ENCODE measurements around the gene CD46.

CD46 gene

DNA sequence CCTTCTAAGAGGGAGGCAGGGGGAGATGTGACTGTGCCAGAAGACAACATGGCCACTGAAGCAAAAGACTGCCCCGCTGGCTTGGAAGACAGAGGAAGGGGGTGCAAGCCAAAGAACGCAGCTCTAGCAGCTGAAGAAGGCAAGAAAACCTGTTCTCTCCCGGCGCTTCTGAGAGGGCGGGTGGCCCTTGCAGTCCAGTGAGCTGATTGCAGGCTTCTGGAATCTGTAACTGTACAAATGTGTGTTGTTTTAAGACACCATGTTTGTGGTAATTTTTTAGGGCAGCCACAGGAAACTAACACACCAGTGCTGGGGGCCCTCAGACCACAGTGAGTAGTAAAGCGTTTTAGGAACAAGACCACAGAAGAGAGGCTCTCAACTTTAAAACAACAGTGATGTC lies 47.0 kb downstream of the CD46 start:
- no peak for DNase-seq (ENCODE audit: low spot score)

DNA sequence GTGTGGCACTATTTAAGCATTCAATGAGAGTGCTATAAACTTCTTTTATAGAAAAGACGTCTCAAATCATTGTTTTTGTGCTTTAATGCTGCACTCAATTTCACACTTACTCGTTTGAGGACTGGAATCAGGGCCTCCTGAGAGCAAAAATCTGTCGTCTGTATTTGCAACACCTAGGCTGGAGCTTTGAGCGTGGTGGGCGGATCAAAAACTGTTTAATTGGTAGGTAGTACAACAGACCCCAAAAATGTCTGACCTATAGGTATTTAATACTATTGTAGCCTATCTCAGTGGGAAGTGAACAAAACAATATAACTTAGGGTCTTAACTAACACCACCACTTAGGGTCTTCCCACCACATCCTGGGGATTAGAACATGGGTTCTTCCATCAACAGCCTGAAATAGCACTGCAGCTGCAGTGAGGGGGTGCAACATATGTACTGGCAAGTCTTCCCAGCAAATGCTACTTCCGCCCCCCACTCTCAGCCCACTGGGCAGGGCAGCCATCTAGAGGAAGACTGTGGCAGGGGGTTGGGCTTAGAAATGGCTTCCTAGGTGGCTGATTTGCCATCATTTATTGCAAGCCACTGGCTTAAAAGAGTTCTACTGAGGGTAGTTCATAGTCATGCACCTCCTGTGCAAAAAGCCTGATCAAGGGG lies 48.3 kb downstream of the CD46 start:
- DNase-seq (ENCODE audit: low spot score): no peak

DNA sequence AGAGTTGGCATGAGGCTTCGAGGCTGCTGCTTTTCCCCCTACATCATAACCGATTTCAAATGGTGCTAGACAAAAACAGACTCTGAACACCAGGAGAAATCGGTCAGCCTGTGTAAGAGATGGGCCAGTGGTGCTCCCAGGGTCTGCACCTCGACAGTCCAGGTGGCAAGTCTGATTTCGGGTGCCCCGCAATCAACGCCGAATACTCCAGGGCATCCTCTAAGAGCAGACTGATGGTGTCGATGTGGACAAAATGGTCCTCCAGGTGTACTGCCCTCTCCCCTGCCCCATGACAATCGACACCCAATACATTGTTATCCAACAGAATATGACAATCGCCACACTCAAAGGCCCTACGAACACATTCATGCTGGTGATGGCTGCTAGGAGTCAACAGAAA lies 50.0 kb downstream of the CD46 start:
- DNase-seq (ENCODE audit: low spot score): no peak

DNA sequence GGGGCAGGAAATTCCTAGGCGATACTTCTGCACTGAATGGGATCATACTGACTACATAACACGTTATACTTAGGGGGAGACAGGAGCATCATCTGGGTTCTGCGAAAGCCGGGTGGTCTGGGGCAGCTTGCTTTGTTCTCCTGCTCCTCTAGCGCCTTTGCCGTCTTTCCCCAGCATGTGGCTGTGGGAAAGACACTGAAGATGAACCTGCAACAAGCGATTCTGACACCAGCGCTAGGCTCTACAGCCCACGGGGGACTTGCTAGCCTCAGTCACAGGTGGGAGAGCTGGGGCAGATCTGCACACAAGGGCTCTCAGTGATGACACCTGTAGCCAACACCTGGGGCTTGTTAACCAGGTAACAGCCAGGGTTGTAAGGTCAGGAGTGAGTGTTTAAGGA lies 51.8 kb downstream of the CD46 start:
- DNase-seq (ENCODE audit: low spot score): no peak

DNA sequence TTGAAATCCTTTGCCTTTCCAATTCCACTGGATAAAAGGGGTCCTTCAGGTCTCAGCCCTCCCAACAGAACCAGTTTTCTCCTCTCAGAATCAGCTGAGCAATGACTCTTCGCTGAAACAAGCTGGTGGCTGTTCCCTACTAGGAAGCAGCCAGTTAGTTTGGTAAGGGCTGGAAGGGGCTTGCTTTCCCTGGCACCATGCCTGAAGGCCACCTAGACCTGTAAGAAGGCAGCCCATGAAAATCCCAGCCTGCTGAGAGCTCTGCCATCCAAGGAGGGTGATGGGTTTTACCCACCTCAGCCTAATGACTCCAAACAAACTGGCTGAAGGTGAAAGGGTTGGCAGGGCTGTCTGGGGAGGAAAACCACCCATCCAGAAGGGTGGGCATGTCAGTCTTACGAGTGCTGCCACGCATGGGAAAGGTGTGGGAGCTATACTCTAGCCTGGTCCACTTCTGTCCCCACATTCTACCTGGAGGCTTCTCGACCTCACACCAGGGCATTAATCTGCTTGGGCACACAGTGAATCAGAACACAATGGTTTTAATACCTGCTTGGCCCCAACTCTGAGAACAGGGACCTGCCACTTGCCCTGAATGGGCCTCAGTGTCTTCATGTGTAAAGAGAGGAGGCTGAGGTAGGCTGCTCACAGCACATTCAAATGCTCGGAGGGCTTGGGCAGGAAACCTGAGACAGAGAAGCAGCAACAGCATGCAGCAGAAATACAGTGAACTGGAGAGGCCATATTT lies 53.0 kb downstream of the CD46 start:
- no peak for DNase-seq (ENCODE audit: low spot score)

DNA sequence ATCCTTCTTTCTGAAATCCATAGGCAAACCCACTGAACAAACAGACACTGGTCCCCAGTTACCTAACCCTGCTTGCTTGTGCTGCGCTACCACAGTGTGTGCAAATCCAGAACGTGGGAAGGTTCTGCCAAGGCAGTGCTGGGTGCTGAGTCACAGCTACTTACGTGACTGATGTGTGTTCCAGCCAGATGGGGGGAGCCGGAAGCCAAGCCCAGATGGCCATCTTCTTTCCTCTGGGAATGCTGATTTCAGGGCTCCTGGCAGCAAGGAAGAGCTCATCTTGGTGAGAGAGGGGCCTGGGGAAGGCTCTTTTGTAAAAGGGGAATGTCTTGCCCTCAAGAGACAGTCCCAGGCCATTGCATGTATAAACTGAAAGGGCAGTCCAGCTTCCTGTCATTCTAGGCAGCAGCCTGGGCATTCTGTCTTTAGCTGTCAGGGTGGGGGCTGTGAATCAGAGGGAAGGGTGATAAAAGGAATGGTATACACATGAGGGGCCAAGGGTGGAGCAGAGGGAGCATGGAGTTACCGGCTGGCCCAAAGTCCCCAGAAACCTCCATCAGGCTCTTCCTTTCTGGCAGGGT lies 54.1 kb downstream of the CD46 start:
- DNase-seq (ENCODE audit: low spot score): peak; percentile 94

DNA sequence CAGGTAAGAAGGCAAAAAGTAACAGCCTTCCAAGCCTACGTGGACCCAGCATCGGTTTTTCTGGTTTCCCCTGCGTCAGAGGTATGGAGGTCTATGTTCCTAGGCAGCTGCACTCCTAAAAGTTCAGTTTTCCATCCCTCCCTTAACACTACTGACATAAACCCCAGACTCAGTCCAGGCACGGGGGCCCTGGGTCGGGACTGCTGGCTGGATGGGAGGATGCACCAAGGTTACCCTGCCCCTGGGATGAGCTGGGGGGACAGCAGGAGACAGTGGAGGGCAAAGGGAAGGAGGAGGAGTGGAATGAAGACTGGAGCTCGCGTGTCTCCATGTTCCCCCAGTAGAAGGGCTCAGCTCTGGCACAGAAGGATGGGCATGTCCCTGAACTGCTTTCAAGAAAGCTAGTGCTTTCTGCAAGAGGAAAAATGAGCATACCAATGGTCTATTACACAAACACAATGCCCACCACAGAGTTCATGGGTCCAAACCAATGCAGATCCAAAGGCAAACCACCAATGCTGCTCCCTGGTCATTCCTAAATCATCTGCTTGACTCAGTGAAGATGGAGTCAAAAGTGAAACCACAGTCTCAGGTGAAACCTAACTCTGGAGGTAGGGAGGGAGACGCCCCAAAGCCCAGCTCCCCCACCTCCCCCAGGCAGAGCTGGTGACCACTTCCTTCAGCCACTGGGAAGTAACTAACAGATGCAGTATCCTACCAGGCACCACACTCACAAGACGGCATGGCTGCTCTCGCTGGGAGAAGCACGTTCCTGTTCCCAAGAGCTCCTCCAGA lies 54.9 kb downstream of the CD46 start:
- no peak for DNase-seq (ENCODE audit: low spot score)

DNA sequence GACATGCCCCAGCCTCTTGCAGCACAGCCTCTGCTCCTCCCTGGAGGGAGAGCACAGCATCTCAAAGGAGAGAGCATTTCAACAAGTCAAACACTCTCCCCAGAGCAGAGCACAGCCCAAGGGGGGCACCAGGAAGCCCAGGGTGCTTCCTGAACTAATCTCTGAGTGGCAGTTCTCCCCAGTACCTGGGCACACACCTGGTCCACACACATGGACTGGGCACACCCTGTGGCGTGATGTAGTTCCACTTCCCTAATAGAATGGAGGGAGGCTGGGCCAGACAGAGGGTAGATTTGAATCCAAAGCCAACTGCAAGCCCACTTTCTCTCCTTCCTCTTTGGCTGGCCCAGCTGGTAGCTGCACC lies 55.5 kb downstream of the CD46 start:
- no peak for DNase-seq (ENCODE audit: low spot score)

DNA sequence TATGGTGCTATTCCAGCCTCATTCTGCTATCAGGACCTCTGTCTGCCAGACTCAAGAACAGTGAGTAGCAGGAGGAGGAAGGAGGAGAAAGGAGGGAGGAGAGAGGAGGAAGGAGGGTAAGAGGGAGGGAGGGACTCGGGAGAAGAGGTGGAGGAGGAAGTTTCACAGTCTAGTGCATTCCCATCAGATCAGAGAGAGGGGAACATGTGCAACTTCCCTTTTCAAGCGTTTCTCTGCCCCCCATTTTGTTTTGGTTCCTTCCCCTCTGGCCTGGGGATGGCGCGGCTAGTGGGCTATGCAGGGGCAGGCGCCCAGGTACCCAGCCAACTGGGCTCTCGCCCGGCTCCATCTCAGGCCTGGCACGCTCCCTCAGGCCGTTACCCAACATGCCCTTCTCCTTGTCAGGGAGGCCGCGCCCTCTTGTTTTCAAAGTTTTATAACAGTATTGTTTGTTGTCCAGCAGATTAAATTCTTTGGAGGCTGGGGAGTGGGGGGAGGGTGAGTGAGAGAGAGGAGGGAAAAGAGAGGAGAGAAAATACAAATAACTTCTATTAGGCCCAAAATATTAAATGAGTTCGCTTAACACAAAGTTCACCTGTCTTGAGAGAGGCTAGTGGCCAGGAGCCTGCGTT lies 56.0 kb downstream of the CD46 start:
- DNase-seq (ENCODE audit: low spot score): no peak

DNA sequence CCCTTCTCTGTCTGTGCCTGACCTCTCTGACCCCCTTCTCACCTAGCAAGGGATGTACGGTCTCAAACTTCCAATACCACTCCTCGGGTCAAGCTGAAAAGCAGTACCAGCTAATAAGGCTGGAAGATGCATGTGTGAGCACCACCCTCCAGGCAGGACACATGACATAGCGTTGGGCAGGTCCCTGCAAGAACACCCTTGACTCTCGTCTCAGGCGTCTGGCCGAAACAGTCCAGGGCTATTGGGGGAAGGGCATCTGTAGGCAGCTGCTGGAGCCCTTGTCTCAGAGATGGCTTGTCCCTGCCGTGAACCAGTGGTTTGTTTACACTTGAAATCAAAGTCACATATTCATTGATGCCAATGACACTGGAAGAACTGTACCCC lies 56.5 kb downstream of the CD46 start:
- no peak for DNase-seq (ENCODE audit: low spot score)

DNA sequence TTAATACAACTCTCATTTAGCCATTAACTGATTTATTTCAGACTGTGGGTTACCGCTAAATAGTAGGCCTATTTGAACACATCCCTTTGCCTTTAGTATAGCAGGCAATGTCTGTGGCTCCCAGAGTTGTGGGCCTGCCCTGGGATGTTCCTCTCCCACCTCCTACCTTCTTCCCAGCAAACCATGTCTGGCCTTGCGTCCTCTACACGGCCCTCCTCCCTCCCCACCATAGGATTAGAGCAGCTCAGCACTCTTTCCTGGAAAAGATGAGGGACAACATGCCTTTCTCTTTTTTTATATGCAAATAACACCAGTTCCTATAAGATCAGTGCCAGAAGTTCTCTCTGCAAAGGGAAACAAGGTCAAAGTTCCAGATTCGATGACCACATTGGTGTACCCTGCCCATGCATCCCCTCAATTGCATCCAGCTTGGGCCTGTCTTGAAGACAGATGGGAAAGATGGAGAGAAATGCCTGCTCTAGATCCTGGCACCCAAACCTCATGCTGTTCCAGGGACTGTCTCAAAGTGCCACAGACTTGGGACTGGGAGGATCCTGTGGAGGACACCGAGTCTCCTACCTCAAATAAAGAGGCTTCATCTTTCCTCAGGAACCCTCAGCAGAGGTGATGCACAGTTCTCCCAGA lies 57.2 kb downstream of the CD46 start:
- DNase-seq (ENCODE audit: low spot score): no peak

DNA sequence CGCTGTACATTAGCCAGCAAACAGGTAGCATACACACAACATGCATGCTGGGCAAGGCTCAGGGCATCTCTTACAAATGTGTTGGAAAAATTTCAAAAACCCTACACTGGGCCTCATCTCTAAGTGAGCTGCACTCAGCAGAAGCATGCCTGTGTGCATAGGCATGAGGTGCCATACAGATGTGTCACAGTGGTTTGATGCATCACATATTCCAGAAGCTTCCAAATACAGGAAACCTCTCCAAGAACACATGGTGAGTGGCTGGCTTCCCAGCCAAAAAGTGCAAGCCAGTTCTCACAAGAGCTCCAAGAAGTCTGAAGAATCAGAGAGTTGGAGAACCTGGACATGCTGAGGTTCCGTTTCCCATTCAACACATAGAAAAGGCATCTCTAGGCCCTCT lies 58.3 kb downstream of the CD46 start:
- peak; percentile 84 for DNase-seq (ENCODE audit: low spot score)

DNA sequence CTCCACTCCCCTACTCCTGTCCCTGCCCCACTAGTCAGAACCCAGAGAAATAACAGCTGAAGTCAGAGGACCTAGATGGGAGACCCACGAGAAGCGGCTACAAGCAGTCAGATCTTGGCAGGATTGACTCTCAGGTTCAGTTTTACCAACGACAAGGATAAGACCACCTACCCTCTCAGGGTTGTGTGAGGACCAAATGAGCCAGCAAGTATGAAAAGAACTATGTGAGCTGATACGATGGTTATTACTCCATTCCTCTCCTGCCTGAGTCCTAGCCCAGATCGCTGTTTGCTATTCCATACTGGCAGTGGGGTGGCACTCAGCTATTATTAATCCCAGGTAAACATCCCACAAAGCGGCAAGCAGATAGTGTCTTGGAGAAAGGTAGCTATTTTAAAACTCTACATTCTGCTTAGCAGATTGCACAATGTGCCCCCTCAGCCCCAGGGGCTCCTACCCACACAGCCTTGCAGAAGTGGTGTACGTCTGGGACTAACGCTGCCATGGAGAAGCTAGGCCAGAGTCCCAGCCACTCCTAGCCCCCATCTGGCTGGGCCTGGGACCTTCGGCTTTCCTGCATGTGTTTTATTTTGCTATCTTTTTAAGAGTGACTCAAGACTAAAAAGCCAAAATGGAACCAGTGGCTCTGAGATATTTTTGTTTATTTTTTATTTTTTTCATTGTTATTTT lies 58.9 kb downstream of the CD46 start:
- no peak for DNase-seq (ENCODE audit: low spot score)

DNA sequence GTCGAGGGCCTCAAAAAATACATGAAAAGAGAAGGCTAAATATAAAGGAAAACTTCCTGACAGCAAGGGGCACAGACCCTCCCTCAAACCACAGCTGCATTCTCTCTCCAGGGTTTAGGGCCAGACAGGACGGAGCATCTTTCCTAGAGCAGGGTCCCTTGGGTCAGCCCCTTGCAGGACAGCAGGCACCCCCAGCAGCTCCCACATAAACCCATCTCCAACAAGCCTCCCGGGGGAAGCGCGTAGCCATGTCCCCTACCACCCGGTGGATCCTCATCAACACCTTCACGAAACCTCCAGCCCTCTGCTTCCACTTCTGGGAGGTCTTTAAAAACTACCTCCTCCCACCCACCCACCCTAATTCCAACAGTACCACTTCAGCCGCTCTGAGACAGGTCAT lies 59.5 kb downstream of the CD46 start:
- no peak for DNase-seq (ENCODE audit: low spot score)

DNA sequence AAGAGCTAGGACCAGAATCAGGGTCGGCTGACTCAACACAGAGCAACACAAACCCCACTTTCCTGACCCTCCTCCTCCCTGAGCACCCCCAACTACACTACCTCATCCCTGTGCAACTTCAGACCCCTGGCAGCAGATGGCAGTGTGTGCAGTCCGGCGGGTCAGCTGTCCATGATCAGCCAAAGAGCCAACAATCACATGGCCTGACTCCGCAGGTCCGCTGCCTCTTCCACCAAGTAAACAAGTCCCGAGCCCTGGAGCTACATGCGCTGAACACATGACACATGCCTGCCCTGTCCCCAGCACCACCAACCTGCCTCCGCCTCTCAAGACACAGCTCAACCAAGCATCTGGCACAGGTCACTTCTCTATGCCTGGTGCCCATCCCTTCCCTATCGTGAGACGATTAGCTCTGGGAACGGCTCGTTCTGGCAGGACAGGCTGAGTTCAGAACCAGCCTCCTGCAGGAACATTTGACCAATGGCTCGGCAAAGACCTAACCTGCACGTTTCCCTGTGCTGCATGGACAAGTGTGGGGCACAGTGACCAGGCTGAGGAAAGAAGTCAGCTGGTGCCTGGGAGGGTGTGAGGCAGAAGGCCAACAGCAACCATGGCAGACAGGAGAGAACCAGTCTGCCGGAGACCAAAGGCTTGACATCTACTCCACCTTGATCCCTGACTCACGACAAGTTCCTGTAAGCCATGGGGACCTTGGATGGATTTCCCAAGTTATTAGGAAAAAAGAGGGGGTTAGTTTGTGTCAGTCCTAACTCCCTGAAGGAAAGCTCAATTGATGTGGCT lies 60.3 kb downstream of the CD46 start:
- peak; percentile 18 for DNase-seq (ENCODE audit: low spot score)

DNA sequence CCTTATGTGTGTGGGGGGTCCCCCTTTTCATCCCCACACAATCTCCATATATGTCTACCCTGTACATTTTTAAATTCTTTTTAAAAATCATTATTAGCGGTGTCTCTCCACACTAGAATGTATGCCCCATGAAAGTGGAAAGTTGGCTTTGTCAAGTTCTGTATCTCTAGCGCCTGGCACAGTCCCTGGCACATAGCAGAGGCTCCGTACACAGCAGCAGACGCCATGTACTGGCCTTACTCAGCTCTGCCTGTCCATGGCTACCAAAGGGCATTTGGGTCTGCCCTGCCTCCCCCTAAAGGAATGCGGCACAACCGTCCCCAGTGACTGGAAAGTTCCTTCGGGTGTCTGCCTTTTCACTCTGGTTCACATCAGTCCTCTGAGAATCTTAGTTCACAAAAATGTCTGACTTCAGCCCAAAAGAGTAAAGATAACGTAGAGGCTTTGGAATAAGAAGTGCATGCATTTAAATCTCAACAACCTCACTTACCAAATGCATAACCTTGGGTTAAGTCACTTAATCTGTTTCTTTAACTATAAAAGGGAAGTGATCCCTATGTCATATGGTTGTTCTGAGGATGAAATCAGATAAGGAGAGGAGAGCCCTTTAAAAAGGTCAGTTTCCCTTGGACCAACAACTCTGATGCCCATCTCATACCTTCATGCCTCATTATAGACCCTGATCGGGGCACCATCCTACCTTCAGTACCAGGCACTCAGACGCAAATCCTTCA lies 61.1 kb downstream of the CD46 start:
- no peak for DNase-seq (ENCODE audit: low spot score)

DNA sequence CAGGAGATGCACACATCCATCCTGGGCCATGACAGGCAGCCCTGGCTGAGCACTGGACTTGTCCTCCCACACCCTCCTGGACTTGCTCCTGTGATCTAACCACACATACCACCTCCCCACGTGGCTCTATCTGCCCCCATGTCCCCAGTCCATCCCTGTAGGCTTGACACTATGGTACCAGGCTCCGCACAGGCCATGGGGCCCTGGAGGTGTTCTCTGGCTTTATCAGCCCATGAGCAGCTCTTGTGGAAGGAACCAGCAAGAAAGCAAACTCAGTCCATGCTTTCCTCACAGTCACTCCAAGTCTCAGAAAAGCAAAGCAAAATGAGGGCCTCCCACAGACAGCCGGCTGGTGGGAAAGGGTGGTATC lies 61.6 kb downstream of the CD46 start:
- DNase-seq (ENCODE audit: low spot score): no peak

DNA sequence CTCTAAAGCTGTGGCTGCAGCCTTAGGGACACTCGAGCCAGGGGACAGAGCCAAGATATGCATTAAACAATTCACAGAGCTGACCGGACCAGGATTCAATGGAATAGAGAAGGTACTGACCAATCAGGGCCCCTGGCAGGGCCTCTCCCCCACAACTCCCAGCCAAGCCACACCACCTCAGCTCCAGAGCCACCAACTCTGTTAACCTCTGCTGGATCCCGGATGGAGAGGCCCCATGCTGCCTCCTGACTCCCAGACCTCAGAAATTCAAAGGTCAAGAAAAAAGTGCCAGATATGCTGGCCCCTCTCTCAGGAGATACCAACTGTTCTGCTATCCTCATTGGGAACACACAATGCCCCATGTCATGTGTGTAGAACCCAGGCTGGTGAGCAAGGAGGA lies 62.1 kb downstream of the CD46 start:
- DNase-seq (ENCODE audit: low spot score): no peak

DNA sequence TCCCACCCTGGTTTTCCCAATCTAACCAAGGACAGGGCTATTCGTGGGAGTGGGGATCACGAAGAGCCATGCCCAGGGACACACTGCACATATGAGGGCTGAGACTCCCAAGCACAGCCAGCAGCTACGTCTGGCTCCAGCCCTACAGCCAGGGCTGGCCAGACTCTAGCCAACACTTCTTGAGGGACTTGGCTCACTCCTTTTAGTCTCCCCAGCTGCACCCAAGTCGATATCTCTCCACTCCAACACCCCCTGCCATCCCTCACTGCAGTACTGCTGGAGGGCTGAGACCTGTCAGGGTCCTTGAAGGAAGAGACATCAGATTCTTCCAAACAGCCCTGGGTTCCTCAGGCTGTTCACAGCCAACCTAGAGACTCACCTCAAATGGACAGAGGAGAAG lies 62.6 kb downstream of the CD46 start:
- no peak for DNase-seq (ENCODE audit: low spot score)

DNA sequence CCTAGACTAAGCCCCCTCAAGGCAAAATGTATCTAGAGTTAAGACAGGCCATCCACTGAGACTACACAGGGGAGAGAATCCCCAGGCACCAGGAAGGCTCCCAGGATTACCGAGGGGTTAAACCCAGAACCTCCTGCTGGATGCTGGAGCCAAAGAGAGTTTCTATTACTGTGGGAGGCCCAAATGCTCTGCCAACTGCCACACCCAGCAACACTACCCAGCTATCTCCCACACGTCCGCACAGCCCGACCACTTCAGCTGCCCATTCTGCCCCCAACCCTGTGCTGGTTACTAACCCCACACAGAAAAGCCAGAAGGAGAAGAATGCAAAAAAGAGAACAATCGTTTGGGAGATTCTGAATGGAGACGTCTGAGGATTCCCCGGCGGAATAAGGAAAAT lies 63.6 kb downstream of the CD46 start:
- no peak for DNase-seq (ENCODE audit: low spot score)

All from AG08395 (cell line).